Osteocyte (in vitro differentiated cells): Measurements from ENCODE around the gene MYO9A. TPM values are rescaled to one million over a fixed set of nuclear protein-coding genes. Genes with fewer than 3 reads are reported as not detected.

Experiments
- DNase-seq: peaks from one replicate; pipeline ENCODE4 v3.0.0; 2021; ENCODE audit warnings: mixed read lengths; ENCODE audit not compliant: unreplicated experiment; ENCODE audit errors: extremely low spot score
- H3K27ac Mint-ChIP-seq: one replicate; pipeline ENCODE4 v1.8.0; 2021; ENCODE audit warnings: mild to moderate bottlenecking, mixed read lengths; ENCODE audit not compliant: unreplicated experiment
- H3K27me3 Mint-ChIP-seq: one replicate; pipeline ENCODE4 v1.8.0; 2021; ENCODE audit warnings: mixed read lengths; ENCODE audit not compliant: unreplicated experiment
- H3K36me3 Mint-ChIP-seq: one replicate; pipeline ENCODE4 v1.8.0; 2021; ENCODE audit warnings: mixed read lengths; ENCODE audit not compliant: unreplicated experiment
- H3K4me1 Mint-ChIP-seq: one replicate; pipeline ENCODE4 v1.8.0; 2021; ENCODE audit warnings: mixed read lengths; ENCODE audit not compliant: unreplicated experiment
- H3K4me3 Mint-ChIP-seq: one replicate; pipeline ENCODE4 v1.8.0; 2021; ENCODE audit warnings: mild to moderate bottlenecking, moderate library complexity, mixed read lengths; ENCODE audit not compliant: unreplicated experiment
- H3K9me3 Mint-ChIP-seq: one replicate; pipeline ENCODE4 v1.8.0; 2021; ENCODE audit warnings: mixed read lengths; ENCODE audit not compliant: unreplicated experiment
- total RNA-seq: library from RNA; stranded (reverse); gene quantifications from 2 replicates; pipeline ENCODE4 v1.2.1, GENCODE V29; 2021
- TF ChIP-seq, protein P1 (sequence below): fragments of 200-600 bp; sonication (generic); IDR thresholded peaks from 2 replicates; pipeline ENCODE4 v1.5.0; 2021; ENCODE audit warnings: antibody characterized with exemption, mild to moderate bottlenecking, moderate library complexity

Gene MYO9A
- total RNA-seq, 1 donor from 2014 or later: 39.6 TPM

DNA sequence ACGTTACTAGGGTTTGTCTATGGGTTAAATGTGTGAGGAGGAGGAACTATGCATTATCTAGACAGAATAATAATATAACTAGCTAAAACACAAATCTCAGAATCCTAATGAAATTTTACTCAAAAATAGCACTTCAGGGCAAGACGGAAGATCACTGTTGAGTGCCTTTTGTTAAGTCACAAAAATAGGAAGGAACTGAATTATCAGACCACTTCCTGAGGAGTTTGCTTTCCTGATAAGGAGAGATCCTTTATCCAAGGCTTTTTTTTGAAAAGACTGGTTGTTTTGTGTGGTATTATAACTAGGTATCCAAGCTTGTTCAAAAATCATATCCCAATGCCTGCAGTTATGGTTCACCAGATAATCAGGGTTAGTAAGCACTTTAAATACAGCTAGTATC, 273.0 kb downstream of the MYO9A start:
- TF ChIP-seq, protein P1, sequence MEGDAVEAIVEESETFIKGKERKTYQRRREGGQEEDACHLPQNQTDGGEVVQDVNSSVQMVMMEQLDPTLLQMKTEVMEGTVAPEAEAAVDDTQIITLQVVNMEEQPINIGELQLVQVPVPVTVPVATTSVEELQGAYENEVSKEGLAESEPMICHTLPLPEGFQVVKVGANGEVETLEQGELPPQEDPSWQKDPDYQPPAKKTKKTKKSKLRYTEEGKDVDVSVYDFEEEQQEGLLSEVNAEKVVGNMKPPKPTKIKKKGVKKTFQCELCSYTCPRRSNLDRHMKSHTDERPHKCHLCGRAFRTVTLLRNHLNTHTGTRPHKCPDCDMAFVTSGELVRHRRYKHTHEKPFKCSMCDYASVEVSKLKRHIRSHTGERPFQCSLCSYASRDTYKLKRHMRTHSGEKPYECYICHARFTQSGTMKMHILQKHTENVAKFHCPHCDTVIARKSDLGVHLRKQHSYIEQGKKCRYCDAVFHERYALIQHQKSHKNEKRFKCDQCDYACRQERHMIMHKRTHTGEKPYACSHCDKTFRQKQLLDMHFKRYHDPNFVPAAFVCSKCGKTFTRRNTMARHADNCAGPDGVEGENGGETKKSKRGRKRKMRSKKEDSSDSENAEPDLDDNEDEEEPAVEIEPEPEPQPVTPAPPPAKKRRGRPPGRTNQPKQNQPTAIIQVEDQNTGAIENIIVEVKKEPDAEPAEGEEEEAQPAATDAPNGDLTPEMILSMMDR: no peak
- no peak for DNase-seq
- H3K9me3 Mint-ChIP-seq: no peaks in the 10 kb centered on the region
- no peak overlapping the region for H3K4me3 Mint-ChIP-seq
- no peaks in the 10 kb centered on the region for H3K4me1 Mint-ChIP-seq
- H3K36me3 Mint-ChIP-seq: peaks cover 48% of the 10 kb centered on the region
- H3K27ac Mint-ChIP-seq: no peak overlapping the region
- H3K27me3 Mint-ChIP-seq: no peaks in the 10 kb centered on the region

DNA sequence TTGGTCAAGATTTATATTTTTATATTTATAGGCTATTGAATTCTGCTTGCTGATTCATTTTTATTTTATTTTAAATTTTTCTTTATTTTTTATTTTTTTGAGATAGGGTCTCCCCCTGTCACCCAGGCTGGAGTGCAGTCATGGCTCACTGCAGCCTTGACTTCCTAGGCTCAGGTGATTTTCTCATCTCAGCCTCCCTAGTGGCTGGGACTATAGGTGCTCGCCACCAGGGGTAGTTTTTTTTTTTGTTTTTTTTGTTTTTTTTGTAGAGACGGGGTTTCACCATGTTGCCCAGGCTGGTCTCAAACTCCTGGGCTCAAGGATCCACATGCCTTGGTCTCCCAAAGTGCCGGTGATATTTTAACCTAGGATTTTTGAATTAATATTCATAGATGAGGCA, 276.4 kb downstream of the MYO9A start:
- H3K27me3 Mint-ChIP-seq: no peaks in the 10 kb centered on the region
- TF ChIP-seq, protein P1: no peak

GRCh38 chr15:71830981-71831380, 287.0 kb downstream of the MYO9A start:
- no peaks in the 10 kb centered on the region for H3K4me1 Mint-ChIP-seq
- H3K27ac Mint-ChIP-seq: no peak overlapping the region
- H3K27me3 Mint-ChIP-seq: no peaks in the 10 kb centered on the region
- H3K9me3 Mint-ChIP-seq: no peaks in the 10 kb centered on the region
- no peak overlapping the region for H3K4me3 Mint-ChIP-seq
- no peak for DNase-seq
- TF ChIP-seq, protein P1: no peak
- peaks cover 48% of the 10 kb centered on the region for H3K36me3 Mint-ChIP-seq

More for the DNA sequence above, 276.4 kb downstream of the MYO9A start:
- Mint-ChIP-seq H3K36me3 (peaks cover 34% of the 10 kb centered on the region), H3K9me3 (no peaks in the 10 kb centered on the region), H3K4me1 (peaks cover 2% of the 10 kb centered on the region), H3K4me3 (no peak overlapping the region), H3K27ac (no peak overlapping the region)
- DNase-seq: no peak

- TF ChIP-seq, protein P1: no peak
- peaks cover 57% of the 10 kb centered on the region for H3K36me3 Mint-ChIP-seq
Measured at GRCh38 chr15:71826196-71826595, 291.8 kb downstream of the MYO9A start.

GRCh38 chr15:71825021-71825730, 292.8 kb downstream of the MYO9A start:
- no peak for DNase-seq
- no peaks in the 10 kb centered on the region for H3K4me1 Mint-ChIP-seq
- H3K4me3 Mint-ChIP-seq: no peak overlapping the region
- no peak overlapping the region for H3K27ac Mint-ChIP-seq
- peaks cover 63% of the 10 kb centered on the region for H3K36me3 Mint-ChIP-seq
- H3K9me3 Mint-ChIP-seq: peaks cover 10% of the 10 kb centered on the region
- H3K27me3 Mint-ChIP-seq: no peaks in the 10 kb centered on the region
- TF ChIP-seq, protein P1: no peak

More at GRCh38 chr15:71826196-71826595, 291.8 kb downstream of the MYO9A start:
- H3K4me3 Mint-ChIP-seq: no peak overlapping the region
- H3K27ac Mint-ChIP-seq: no peak overlapping the region
- H3K4me1 Mint-ChIP-seq: no peaks in the 10 kb centered on the region
- H3K27me3 Mint-ChIP-seq: no peaks in the 10 kb centered on the region
- no peak for DNase-seq
- peaks cover 10% of the 10 kb centered on the region for H3K9me3 Mint-ChIP-seq
